HG03064 (cell line): Measurements from ENCODE around the gene ZNG1B.
"Not testable (repeated sequence)": the region's sequence is repeated elsewhere in the genome, so short reads cannot be mapped to it uniquely, and the experiment has no call there.

ENCODE experiments used
- ATAC-seq: cut with Tn5 transposase; IDR thresholded peaks from one replicate; pipeline ENCODE4 v1.9.1; 2021; ENCODE audit warnings: low read depth; ENCODE audit not compliant: unreplicated experiment

Gene ZNG1B

DNA sequence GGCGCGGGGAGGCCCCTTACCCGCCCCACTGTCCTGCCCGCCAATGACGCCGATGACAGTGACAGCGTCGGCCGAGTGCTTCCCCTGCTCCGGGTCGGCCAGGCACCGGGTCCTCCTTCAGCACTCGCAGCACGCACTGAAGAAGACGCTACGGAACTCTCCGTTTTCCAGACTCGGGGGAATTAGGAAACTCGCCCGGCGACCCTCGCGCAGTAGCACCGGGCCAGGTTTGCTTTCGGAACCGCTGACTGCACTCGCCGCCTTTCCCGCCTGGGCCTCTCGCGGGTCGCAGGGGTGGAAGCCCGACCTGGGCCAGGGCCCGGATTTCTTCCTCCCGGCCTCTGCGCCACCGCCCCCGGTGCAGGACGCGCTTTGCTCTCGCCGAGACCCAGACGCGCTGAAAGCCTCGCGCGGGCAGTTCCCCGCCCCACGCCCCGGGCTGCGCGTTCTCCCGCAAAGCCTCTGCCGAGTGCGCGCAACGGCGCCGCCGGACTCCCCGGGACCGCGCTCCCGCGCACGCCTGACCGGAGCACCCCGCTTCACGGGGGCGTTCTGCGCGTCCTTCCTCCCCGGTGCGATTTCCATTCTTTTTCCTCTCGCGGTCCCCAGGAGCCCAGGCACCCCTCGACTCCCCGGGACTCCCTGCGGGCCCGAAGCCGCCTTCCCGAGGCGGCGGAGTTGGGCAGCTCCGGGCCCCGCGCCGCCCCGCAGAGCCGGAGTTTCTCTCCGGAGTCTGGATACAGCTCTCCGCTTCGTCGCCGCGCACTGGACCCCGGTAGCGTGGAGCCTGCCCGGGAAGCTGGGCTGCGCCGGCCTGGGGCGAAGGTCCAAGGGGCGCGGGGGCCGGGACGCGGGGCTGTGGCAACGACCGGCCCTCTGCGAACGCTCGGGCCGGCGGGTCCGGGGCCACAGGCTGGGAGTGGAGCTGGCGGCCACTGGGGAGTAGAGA is 65.9 kb downstream of the ZNG1B start:
- ATAC-seq = peak; percentile 64

- ATAC-seq = not testable (repeated sequence)
These were observed 66.6 kb downstream of the ZNG1B start for GRCh38 chr2:113504081-113504480.

DNA sequence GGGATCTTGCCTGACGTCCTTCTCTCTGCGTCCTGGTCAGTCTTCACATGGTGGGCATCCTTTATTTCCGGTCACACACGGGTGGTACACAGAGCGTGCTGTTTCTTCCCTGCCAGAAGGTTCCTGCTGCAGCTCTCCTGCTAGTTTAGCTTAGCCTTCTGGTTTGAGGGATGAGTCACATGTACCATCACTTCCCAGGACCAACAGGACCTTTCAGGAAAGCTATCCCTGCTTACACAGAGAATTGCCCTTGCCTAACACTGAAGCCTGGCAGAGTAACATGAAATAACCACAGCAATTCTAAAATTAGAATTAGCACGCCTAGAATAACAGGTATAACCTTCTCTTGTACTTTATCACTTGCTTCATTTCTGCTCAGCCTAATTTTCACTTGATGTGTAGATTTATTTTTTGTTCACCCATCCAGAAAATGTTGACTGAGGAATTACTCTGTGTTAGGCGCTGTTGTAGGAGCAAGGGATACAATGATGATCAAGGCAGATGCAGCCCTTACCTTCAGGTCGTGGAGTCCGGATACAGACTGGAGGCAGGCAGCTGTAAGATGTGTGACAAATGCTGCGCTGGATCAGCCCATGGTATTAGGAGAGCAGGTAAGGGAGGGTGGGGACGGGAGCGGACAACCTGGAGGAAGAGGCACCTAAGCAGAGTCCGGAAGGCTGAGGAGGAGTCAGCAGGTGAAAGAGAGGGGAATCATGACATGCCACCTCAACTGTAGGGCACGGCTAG is 70.1 kb downstream of the ZNG1B start:
- ATAC-seq = not testable (repeated sequence)

GRCh38 chr2:113508187-113508586 is 70.7 kb downstream of the ZNG1B start:
- ATAC-seq = not testable (repeated sequence)

DNA sequence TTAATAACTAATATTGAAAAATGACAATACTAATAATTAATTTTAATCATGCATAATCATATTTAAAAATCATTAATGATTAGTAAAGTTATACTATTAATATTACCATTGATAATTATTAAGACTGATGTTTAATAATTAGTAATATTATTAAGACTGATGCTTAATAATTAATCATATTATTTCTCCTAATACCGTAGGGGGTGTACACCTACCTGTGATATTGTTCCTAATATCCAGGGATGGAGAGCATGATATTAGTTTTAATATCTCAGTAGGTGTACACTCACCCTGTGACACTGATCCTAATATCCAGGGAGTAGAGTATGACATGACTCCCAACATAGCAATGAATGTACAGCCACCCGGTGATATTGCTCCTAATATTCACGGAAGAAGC is 73.4 kb downstream of the ZNG1B start:
- ATAC-seq = not testable (repeated sequence)

GRCh38 chr2:113511859-113512258 is 74.4 kb downstream of the ZNG1B start:
- not testable (repeated sequence) for ATAC-seq

DNA sequence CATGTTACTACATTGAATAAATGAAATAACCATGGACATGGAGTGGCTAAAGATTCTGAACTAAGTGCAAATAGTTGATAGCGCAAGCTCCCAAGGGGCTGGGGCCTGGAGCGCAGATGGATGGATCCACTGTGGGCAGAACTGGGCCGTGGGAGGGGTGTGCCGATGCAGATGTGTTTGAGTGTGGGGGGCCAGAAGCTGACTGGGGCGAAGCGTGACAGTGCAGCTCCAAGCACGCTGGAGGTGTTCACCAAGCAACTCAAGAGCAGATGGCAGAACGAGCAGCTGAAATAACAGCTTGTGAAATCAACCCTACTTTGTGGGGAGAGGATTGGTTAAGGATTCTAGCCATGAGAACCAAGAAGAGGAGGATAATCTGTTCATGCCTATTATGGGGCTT is 78.0 kb downstream of the ZNG1B start:
- not testable (repeated sequence) for ATAC-seq

DNA sequence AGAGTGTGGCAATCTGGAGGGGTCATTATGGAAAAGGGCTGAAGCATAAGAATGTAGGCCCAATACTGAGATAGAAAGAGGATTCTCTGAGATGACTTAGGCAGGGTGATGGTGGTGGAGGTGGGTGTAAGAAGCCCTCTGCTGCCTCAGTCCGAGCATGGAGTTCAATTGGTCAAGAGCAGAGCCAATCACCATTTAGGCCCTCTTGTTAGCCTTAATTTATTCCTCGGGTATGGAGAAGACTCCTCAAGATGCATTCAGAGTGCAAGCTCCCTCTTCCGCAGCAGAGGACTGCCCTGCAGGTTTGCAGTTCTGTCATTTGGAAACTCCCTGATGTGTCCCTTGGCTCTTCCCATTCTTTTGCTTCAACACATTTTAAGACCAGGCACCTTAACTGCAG is 78.5 kb downstream of the ZNG1B start:
- ATAC-seq = not testable (repeated sequence)

DNA sequence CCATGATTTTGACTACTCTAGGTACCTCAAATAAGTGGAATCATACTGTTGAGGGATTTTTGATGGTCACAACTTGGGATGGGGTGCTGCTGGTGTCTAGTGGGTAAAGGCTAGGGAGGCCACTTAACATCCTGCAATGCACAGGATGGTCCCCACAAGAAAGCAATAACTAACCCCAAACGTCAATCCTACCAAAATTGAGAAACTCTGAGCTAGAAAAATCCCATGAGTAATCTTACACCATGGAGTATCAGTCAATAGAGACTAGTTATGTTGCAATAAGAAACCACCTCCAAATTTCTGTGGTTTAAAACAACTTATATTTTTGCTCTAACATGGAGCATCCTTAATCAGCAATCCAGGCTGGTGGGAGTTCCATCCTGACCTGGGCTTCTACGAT is 79.5 kb downstream of the ZNG1B start:
- ATAC-seq = not testable (repeated sequence)

GRCh38 chr2:113520837-113521236 is 83.3 kb downstream of the ZNG1B start:
- not testable (repeated sequence) for ATAC-seq

DNA sequence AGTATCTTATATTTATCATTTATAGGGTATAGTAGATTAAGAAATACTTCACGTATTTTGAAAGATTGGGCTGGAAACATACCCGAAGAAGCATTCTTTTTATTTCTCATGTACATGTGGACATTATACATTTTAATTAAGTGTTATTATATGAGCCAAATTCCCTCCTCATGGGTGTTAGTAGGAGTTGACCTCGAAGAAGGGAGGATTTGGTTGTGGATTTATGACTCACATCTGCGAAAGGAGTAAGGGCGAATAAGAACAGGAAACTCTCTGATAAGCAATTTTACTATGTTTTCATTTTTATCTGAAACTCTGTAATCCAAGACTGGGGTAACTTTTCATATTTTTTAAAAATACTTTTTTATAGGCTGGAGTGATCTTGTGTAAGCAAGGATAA is 84.0 kb downstream of the ZNG1B start:
- not testable (repeated sequence) for ATAC-seq

DNA sequence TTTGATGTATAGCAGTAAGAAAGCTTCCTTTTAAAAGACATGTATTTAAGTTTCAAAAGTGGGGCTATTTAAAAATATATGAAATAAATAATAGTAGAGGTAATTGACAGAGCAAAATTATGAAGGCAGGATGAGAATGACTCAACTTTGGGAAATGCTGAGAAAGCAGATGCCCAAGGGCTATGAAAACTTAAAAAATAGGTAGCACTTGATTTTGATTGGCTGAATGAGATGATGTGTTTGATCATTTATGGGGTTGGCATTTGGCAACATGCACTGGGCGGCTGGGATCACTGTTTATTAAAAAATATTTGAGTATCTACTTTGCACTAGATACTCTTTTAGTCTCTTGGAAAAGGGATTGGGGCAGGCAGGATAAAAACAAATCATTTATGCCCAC is 87.5 kb downstream of the ZNG1B start:
- not testable (repeated sequence) for ATAC-seq

- ATAC-seq = not testable (repeated sequence)
These were observed 90.0 kb downstream of the ZNG1B start for GRCh38 chr2:113527350-113528045.

GRCh38 chr2:113528126-113528525 is 90.6 kb downstream of the ZNG1B start:
- ATAC-seq = not testable (repeated sequence)

- ATAC-seq = not testable (repeated sequence)
These were observed 91.4 kb downstream of the ZNG1B start for GRCh38 chr2:113528904-113529303.

DNA sequence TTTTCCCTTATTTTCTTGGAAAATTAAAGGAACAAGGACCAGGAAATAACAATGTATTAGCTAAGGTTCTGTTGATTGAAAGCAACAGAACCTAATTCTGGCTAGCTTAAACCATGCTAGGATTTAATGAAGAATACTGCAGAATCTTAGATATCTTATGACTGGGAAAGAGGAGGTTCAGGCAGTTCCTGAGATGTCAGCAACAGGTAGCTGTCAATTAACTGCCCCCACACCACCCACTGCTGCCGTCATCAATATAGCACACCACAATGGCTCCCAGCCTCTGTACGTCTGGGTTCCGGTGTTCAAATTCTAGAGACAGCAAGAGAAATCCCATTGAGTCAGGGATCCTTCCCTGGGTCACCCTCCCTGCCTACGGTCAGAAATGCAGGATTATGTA is 95.5 kb downstream of the ZNG1B start:
- not testable (repeated sequence) for ATAC-seq

GRCh38 chr2:113536573-113536972 is 99.1 kb downstream of the ZNG1B start:
- ATAC-seq = not testable (repeated sequence)

- not testable (repeated sequence) for ATAC-seq
These were observed 103.3 kb downstream of the ZNG1B start for GRCh38 chr2:113540834-113541203.

GRCh38 chr2:113541204-113541975 is 103.9 kb downstream of the ZNG1B start:
- not testable (repeated sequence) for ATAC-seq

- not testable (repeated sequence) for ATAC-seq
These were observed 104.5 kb downstream of the ZNG1B start for GRCh38 chr2:113541976-113542485.
